ENCODE measurements around the gene CRACR2B. TPM values are rescaled to one million over a fixed set of nuclear protein-coding genes. Genes with fewer than 3 reads are reported as not detected.

Gene CRACR2B
- total and polyA plus RNA-seq, 2 of the 13 experiments (the other 11 are each of a cell fraction or from before 2014, with no cell fraction given), result 14.9 to 21.0 TPM

- no peak for TF ChIP-seq ZNF775 (CRISPR knock-in tag; IDR thresholded peaks at IDR 0.05; ENCODE audit: borderline replicate concordance)
- no peak for TF ChIP-seq CHCHD3 (CRISPR knock-in tag; IDR thresholded peaks at IDR 0.05)
- TF ChIP-seq ZSCAN20 (CRISPR knock-in tag; IDR thresholded peaks at IDR 0.05; ENCODE audit: borderline replicate concordance), result no peak
- no peak for TF ChIP-seq DR1 (CRISPR knock-in tag; IDR thresholded peaks at IDR 0.05)
- TF ChIP-seq TAF15 (IDR thresholded peaks at IDR 0.05; ENCODE audit: low read depth, low read length, poor library complexity, severe bottlenecking), result no peak
- TF ChIP-seq ZNF567 (CRISPR knock-in tag; IDR thresholded peaks at IDR 0.05; ENCODE audit: borderline replicate concordance), result no peak
- no peak for TF ChIP-seq GLMP (CRISPR knock-in tag; IDR thresholded peaks at IDR 0.05; ENCODE audit: borderline replicate concordance)
- no peak for TF ChIP-seq ZNF790 (CRISPR knock-in tag; IDR thresholded peaks at IDR 0.05; ENCODE audit: borderline replicate concordance)
- TF ChIP-seq MAF1 (CRISPR knock-in tag; IDR thresholded peaks at IDR 0.05; ENCODE audit: borderline replicate concordance), result no peak
- no peak for TF ChIP-seq ZNF746 (CRISPR knock-in tag; IDR thresholded peaks at IDR 0.05)
- no peak for TF ChIP-seq NR1H2 (CRISPR knock-in tag; IDR thresholded peaks at IDR 0.05; ENCODE audit: borderline replicate concordance, low read depth)
- no peak for TF ChIP-seq PAWR (CRISPR knock-in tag; IDR thresholded peaks at IDR 0.05; ENCODE audit: borderline replicate concordance)
- no peak for TF ChIP-seq FOXJ3 (CRISPR knock-in tag; IDR thresholded peaks at IDR 0.05; ENCODE audit: borderline replicate concordance)
- TF ChIP-seq KDM2A (CRISPR knock-in tag; IDR thresholded peaks at IDR 0.05; ENCODE audit: borderline replicate concordance, low read depth), result no peak
- no peak for TF ChIP-seq SCMH1 (CRISPR knock-in tag; IDR thresholded peaks at IDR 0.05; ENCODE audit: borderline replicate concordance)
- TF ChIP-seq ZNF180 (CRISPR knock-in tag; IDR thresholded peaks at IDR 0.05; ENCODE audit: borderline replicate concordance, low read depth), result no peak
- TF ChIP-seq ZNF337 (CRISPR knock-in tag; IDR thresholded peaks at IDR 0.05; ENCODE audit: borderline replicate concordance, low read depth), result no peak
- TF ChIP-seq MNT (IDR thresholded peaks at IDR 0.05), result no peak
- TF ChIP-seq NR2F6 (IDR thresholded peaks at IDR 0.05), result no peak
- TF ChIP-seq NR2F6 (CRISPR knock-in tag; IDR thresholded peaks at IDR 0.05), result no peak
- TF ChIP-seq ZNF780A (CRISPR knock-in tag; IDR thresholded peaks at IDR 0.05), result no peak
- TF ChIP-seq SP140L (CRISPR knock-in tag; IDR thresholded peaks at IDR 0.05; ENCODE audit: borderline replicate concordance), result no peak
- TF ChIP-seq MBD4 (IDR thresholded peaks at IDR 0.05; ENCODE audit: borderline replicate concordance, low read length), result no peak
- no peak for TF ChIP-seq GATA4 (IDR thresholded peaks at IDR 0.05; ENCODE audit: borderline replicate concordance, low read depth)
- TF ChIP-seq KLF11 (CRISPR knock-in tag; IDR thresholded peaks at IDR 0.05), result no peak
Observed at GRCh38 chr11:778976-779954, 48.5 kb upstream of the CRACR2B start (continued).

Data from HepG2 (cell line).